GM12878 (cell line): Measurements from ENCODE around the gene SP110. TPM values are rescaled to one million over a fixed set of nuclear protein-coding genes. Genes with fewer than 3 reads are reported as not detected.

ENCODE experiments used
- ATAC-seq: fragments of 200-7000 bp; cut with Tn5 transposase; 3 replicates; pipeline ENCODE4 v1.9.1; 2020; ENCODE audit warnings: mild to moderate bottlenecking, moderate library complexity
- BruUV-seq: library from RNA; stranded (reverse); fragments of 400-500 nt; replicated peaks from 2 replicates; lab custom pipeline; 2021; lab: Mats Ljungman, UMichigan
- CTCF ChIA-PET: fragments of 300-600 bp; sonication (Branson Sonifier 250); formaldehyde crosslinking; extraction: SDS; loops from one replicate; lab custom pipeline; 2021; ENCODE audit warnings: inconsistent platforms; lab: Yijun Ruan, JAX
- POLR2A ChIA-PET: fragments of 350-600 bp; formaldehyde crosslinking; extraction: SDS; loops from one replicate; lab custom pipeline; 2021; ENCODE audit warnings: inconsistent platforms; lab: Charles Lee
- RAD21 ChIA-PET: fragments of 300-600 bp; sonication (Branson Sonifier 250); formaldehyde crosslinking; loops from one replicate; lab custom pipeline; 2023; ENCODE audit warnings: antibody characterized with exemption; ENCODE audit not compliant: unreplicated experiment; lab: Charles Lee
- SMC1A ChIA-PET: fragments of 300-600 bp; sonication (Branson Sonifier 250); formaldehyde crosslinking; loops from one replicate; lab custom pipeline; 2023; ENCODE audit not compliant: unreplicated experiment, uncharacterized antibody; lab: Charles Lee
- DNase-seq: peaks from one replicate; pipeline ENCODE4 v3.0.0-alpha.2; 2011; ENCODE audit warnings: low read depth, low spot score
- FAIRE-seq: peaks from 3 replicates; lab custom pipeline; 2011; peaks lifted over from hg19 to GRCh38; lab: Jason Lieb, UNC
- H2AFZ ChIP-seq: 2 replicates; pipeline ENCODE4 v1.6.0; 2011; ENCODE audit warnings: low read depth, low read length, control low read depth; ENCODE audit not compliant: control insufficient read depth
- H3K27ac ChIP-seq: 2 replicates; pipeline ENCODE4 v1.5.1; 2011; ENCODE audit warnings: control low read depth; ENCODE audit not compliant: control insufficient read depth, insufficient read depth
- H3K27me3 ChIP-seq, 2 experiments: replicated peaks in 1 of 2; 2 replicates each; pipeline versions ENCODE4 v1.6.0 to v1.6.1; 2011; ENCODE audit warnings: low read length in 1 of 2; ENCODE audit not compliant: control insufficient read depth in 2 of 2, insufficient read depth in 2 of 2
- H3K36me3 ChIP-seq, 2 experiments: 2 replicates each; pipeline ENCODE4 v1.5.1; 2011; ENCODE audit warnings: low read length in 1 of 2; ENCODE audit not compliant: control insufficient read depth in 2 of 2, insufficient read depth in 2 of 2
- H3K4me1 ChIP-seq: 2 replicates; pipeline ENCODE4 v1.6.1; 2011; ENCODE audit warnings: mild to moderate bottlenecking, low read length, moderate library complexity, mixed read lengths; ENCODE audit not compliant: control insufficient read depth, insufficient read depth
- H3K4me2 ChIP-seq: 2 replicates; pipeline ENCODE4 v1.6.0; 2011; ENCODE audit warnings: control low read depth; ENCODE audit not compliant: control insufficient read depth, insufficient read depth
- H3K4me3 ChIP-seq: fragments of 200-600 bp; sonication (generic); 2 replicates; pipeline ENCODE4 v1.5.1; 2016
- H3K79me2 ChIP-seq: 2 replicates; pipeline ENCODE4 v1.6.0; 2011; ENCODE audit warnings: low read length; ENCODE audit not compliant: control insufficient read depth, insufficient read depth
- H3K9ac ChIP-seq: 2 replicates; pipeline ENCODE4 v1.8.0; 2011; ENCODE audit warnings: low read length, control low read depth, mixed read lengths; ENCODE audit not compliant: control insufficient read depth, insufficient read depth
- H3K9me3 ChIP-seq: replicated peaks from 3 replicates; pipeline ENCODE4 v1.5.1; 2011; ENCODE audit warnings: mild to moderate bottlenecking, low read length; ENCODE audit not compliant: control insufficient read depth, insufficient read depth
- H4K20me1 ChIP-seq: 2 replicates; pipeline ENCODE4 v1.6.0; 2011; ENCODE audit not compliant: control insufficient read depth, insufficient read depth
- CHD1 ChIP-seq: IDR thresholded peaks from 2 replicates; pipeline ENCODE4 v1.6.1; 2012; ENCODE audit warnings: low read depth, low read length, improper control_type of control experiment
- ESRRA ChIP-seq: IDR thresholded peaks from 2 replicates; pipeline ENCODE4 v1.6.1; 2012; ENCODE audit warnings: mild to moderate bottlenecking, low read length, improper control_type of control experiment
- IKZF2 ChIP-seq, 2 experiments: fragments of 450-650 bp; IDR thresholded peaks; 2 replicates each; pipeline ENCODE4 v1.6.1; 2017; ENCODE audit warnings: mild to moderate bottlenecking in 2 of 2, moderate library complexity in 2 of 2
- KLF5 ChIP-seq: fragments of 450-650 bp; IDR thresholded peaks from 2 replicates; pipeline ENCODE4 v1.6.1; 2014; ENCODE audit warnings: mild to moderate bottlenecking; ENCODE audit not compliant: partially characterized antibody
- LARP7 ChIP-seq: fragments of 450-650 bp; IDR thresholded peaks from 2 replicates; pipeline ENCODE4 v1.6.1; 2017; ENCODE audit warnings: mild to moderate bottlenecking
- MAX ChIP-seq: IDR thresholded peaks from 2 replicates; pipeline ENCODE4 v1.6.1; 2012; ENCODE audit warnings: low read depth, low read length, improper control_type of control experiment
- MLLT1 ChIP-seq: fragments of 450-650 bp; IDR thresholded peaks from 2 replicates; pipeline ENCODE4 v1.6.1; 2016; ENCODE audit warnings: mild to moderate bottlenecking
- NBN ChIP-seq: fragments of 450-650 bp; IDR thresholded peaks from 2 replicates; pipeline ENCODE4 v1.6.1; 2016
- NR2F1 ChIP-seq: fragments of 450-650 bp; conservative IDR thresholded peaks from 2 replicates; pipeline ENCODE4 v1.6.1; 2017; ENCODE audit warnings: mild to moderate bottlenecking
- RCOR1 ChIP-seq: conservative IDR thresholded peaks from 2 replicates; pipeline ENCODE4 v1.6.1; 2012; ENCODE audit warnings: low read depth, low read length, improper control_type of control experiment
- RELB ChIP-seq: fragments of 450-650 bp; IDR thresholded peaks from 2 replicates; pipeline ENCODE4 v1.6.1; 2017; ENCODE audit warnings: low read depth, mild to moderate bottlenecking, moderate library complexity
- SMARCA5 ChIP-seq: fragments of 450-650 bp; IDR thresholded peaks from 2 replicates; pipeline ENCODE4 v1.6.1; 2017; ENCODE audit warnings: mild to moderate bottlenecking
- TCF7 ChIP-seq: IDR thresholded peaks from 2 replicates; pipeline ENCODE4 v1.6.1; 2014; ENCODE audit warnings: antibody characterized with exemption, borderline replicate concordance
- ZBTB33 ChIP-seq: fragments of 450-650 bp; IDR thresholded peaks from 2 replicates; pipeline ENCODE4 v1.6.1; 2017; ENCODE audit warnings: mild to moderate bottlenecking
- ZNF217 ChIP-seq: fragments of 450-650 bp; IDR thresholded peaks from 2 replicates; pipeline ENCODE4 v1.6.1; 2017; ENCODE audit warnings: antibody characterized with exemption, mild to moderate bottlenecking
- ZNF24 ChIP-seq: fragments of 450-650 bp; IDR thresholded peaks from 2 replicates; pipeline ENCODE4 v1.6.1; 2017; ENCODE audit warnings: antibody characterized with exemption, mild to moderate bottlenecking
- WGBS: methylation state at CpG from one replicate; pipeline ENCODE4 v1.1.6; 2016; ENCODE audit warnings: low lambda C conversion rate; ENCODE audit not compliant: insufficient replicate concordance, insufficient coverage; ENCODE audit errors: missing lambda C conversion rate; 5-methylcytosine and 5-hydroxymethylcytosine counted together
- in situ Hi-C: fragments of 300-500 bp; cut with MboI; formaldehyde crosslinking; loops from 9 replicates; pipeline ENCODE4 v1.14.3; 2018; ENCODE audit warnings: mixed read lengths
- intact Hi-C: fragments of 100-400 bp; cut with micrococcal nuclease; formaldehyde crosslinking; loops from one replicate; pipeline ENCODE4 v1.14.2; 2022; ENCODE audit not compliant: unreplicated experiment
- polyA plus RNA-seq, 11 experiments: library from polyadenylated mRNA; depleted of rRNA in 4 of 11; unstranded in 6 of 11; stranded (reverse) in 5 of 11; fragments of >200 nt; fragmentation: Nextera tagmentation in 4 of 11; fragmentation: Illumina TruSeq in 1 of 11; extraction: Ambion mirVana in 4 of 11; extraction: Trizol in 1 of 11; gene quantifications; 1 replicate in 1 of 11; 2 replicates in 10 of 11; pipeline versions ENCODE4 v1.2.1 to v1.2.3, GENCODE V29; 2011 to 2016; ENCODE audit warnings: inconsistent platforms in 2 of 11, missing spikeins in 2 of 11, low read depth in 1 of 11
- total RNA-seq, 4 experiments: library from RNA; depleted of rRNA in 3 of 4; stranded (reverse); fragments of >200 nt in 3 of 4; fragmentation: Illumina TruSeq in 1 of 4; extraction: Trizol in 1 of 4; gene quantifications; 2 replicates each; pipeline versions ENCODE4 v1.2.1 to v1.2.3, GENCODE V29; 2013 to 2021

Gene SP110
- total and polyA plus RNA-seq, 10 of the 15 experiments (the other 5 are each of a cell fraction or from before 2014, with no cell fraction given): 81.2 to 149 (median 100) TPM

GRCh38 chr2:230230496-230231200 lies 10.9 kb upstream of the SP110 start:
- H2AFZ ChIP-seq: no peak overlapping the region
- in situ Hi-C loops (no loop called here), intact Hi-C loops (no loop called here)
- no TSS peak for BruUV-seq
- ChIA-PET RAD21 (interaction anchor here (0.8 to 2.1 kb wide), 4 partner anchors 12 to 32 kb away, joined by 3 to 12 read pairs (median 6); partner anchors contain the start of gene SP110), SMC1A (interaction anchor here (0.9 to 2.0 kb wide), 7 partner anchors 17 to 97 kb away, joined by 3 to 7 read pairs (median 3); partner anchors contain the start of gene SP140L), CTCF (interaction anchor here (0.8 to 1.1 kb wide), 4 partner anchors 15 to 97 kb away, joined by 3 read pairs; no protein-coding TSS in a partner anchor), POLR2A (interaction anchor here (0.7 to 1.6 kb wide), 3 partner anchors 9 to 24 kb away, joined by 3 to 4 read pairs (median 4); no protein-coding TSS in a partner anchor)
- H3K27ac ChIP-seq: no peak overlapping the region
- FAIRE-seq: no peak
- H3K4me3 ChIP-seq: 0 out of 2 replicates have a peak overlapping the region, but pooled peaks have one; percentile 37
- no peak for DNase-seq
- no peaks in the 10 kb centered on the region for H4K20me1 ChIP-seq
- ATAC-seq: no peak
- peaks cover 34% of the 10 kb centered on the region for H3K4me1 ChIP-seq
- no peak overlapping the region for H3K9ac ChIP-seq
- peaks cover 16% of the 10 kb centered on the region for H3K9me3 ChIP-seq
- 89% methylated on average over 2 of the region's 2 CpGs for WGBS
- peaks cover 70% of the 10 kb centered on the region for H3K79me2 ChIP-seq
- H3K4me2 ChIP-seq: 0 out of 2 replicates have a peak overlapping the region, but pooled peaks have one; percentile 4
- no peaks in the 10 kb centered on the region for H3K27me3 ChIP-seq
- peaks cover 0 to 10% of the 10 kb centered on the region in 2 experiments; a peak in 2 of 4 replicates for H3K36me3 ChIP-seq
- TF ChIP-seq ZNF217 (peak; percentile 84), CHD1 (no peak), MLLT1 (peak; percentile 95), IKZF2 (IDR thresholded peaks at IDR 0.05) (peak in 1 of 2 experiments; percentile 42; a peak in 2 of 4 replicates), ZBTB33 (peak; percentile 73; the same call in 1 of the 2 replicates), ESRRA (0 out of 2 replicates have a peak, but pooled peaks have one; percentile 29), RCOR1 (no peak; the same call in 1 of the 2 replicates), RELB (peak; percentile 64), TCF7 (no peak), NR2F1 (no peak), LARP7 (no peak), NBN (peak; percentile 91), ZNF24 (0 out of 2 replicates have a peak, but pooled peaks have one; percentile 38), MAX (no peak), SMARCA5 (peak; percentile 67; the same call in 1 of the 2 replicates), KLF5 (peak; percentile 98)
